GM18526 (cell line): Measurements from ENCODE around the gene PIP4K2A.

Source experiments
- POLR2A ChIP-seq: IDR thresholded peaks from 3 replicates; pipeline ENCODE4 v1.6.1; 2011; ENCODE audit not compliant: insufficient read length; ENCODE audit errors: extremely low read depth

PIP4K2A gene

GRCh38 chr10:22643775-22644174 is 70.6 kb downstream of the PIP4K2A start:
- TF ChIP-seq POLR2A: no peak

GRCh38 chr10:22643116-22643515 is 71.3 kb downstream of the PIP4K2A start:
- no peak for TF ChIP-seq POLR2A

GRCh38 chr10:22641743-22642142 is 72.6 kb downstream of the PIP4K2A start:
- no peak for TF ChIP-seq POLR2A

GRCh38 chr10:22640359-22640758 is 74.0 kb downstream of the PIP4K2A start:
- TF ChIP-seq POLR2A: no peak

- TF ChIP-seq POLR2A: no peak
These were observed 75.5 kb downstream of the PIP4K2A start for GRCh38 chr10:22638863-22639262.

- TF ChIP-seq POLR2A: no peak
These were observed 76.9 kb downstream of the PIP4K2A start for GRCh38 chr10:22637491-22637890.

- TF ChIP-seq POLR2A: no peak
These were observed 78.7 kb downstream of the PIP4K2A start for GRCh38 chr10:22635650-22636049.

GRCh38 chr10:22634606-22635459 is 79.5 kb downstream of the PIP4K2A start:
- TF ChIP-seq POLR2A: no peak

GRCh38 chr10:22634093-22634492 is 80.3 kb downstream of the PIP4K2A start:
- TF ChIP-seq POLR2A: no peak

GRCh38 chr10:22633528-22633927 is 80.8 kb downstream of the PIP4K2A start:
- TF ChIP-seq POLR2A: no peak

- no peak for TF ChIP-seq POLR2A
These were observed 81.3 kb downstream of the PIP4K2A start for GRCh38 chr10:22633106-22633505.

GRCh38 chr10:22631646-22632278 is 82.6 kb downstream of the PIP4K2A start:
- TF ChIP-seq POLR2A: no peak

- no peak for TF ChIP-seq POLR2A
These were observed 83.2 kb downstream of the PIP4K2A start for GRCh38 chr10:22631185-22631584.

- no peak for TF ChIP-seq POLR2A
These were observed 83.9 kb downstream of the PIP4K2A start for GRCh38 chr10:22630234-22631174.

GRCh38 chr10:22629852-22630233 is 84.5 kb downstream of the PIP4K2A start:
- TF ChIP-seq POLR2A: no peak
